ENCODE results near the gene HSPH1.
"Not testable (repeated sequence)": the region's sequence is repeated elsewhere in the genome, so short reads cannot be mapped to it uniquely, and the experiment has no call there.

Gene HSPH1

GRCh38 chr13:31192306-31192705 lies 30.6 kb upstream of the HSPH1 start:
- no peak overlapping the region for H3K27ac ChIP-seq
- TF ChIP-seq ZFX (IDR thresholded peaks at IDR 0.05; ENCODE audit: borderline replicate concordance) (no peak), CTCF (IDR thresholded peaks at IDR 0.05) (no peak)

GRCh38 chr13:31191748-31192147 lies 30.0 kb upstream of the HSPH1 start:
- H3K27ac ChIP-seq, result no peak overlapping the region
- TF ChIP-seq ZFX (IDR thresholded peaks at IDR 0.05; ENCODE audit: borderline replicate concordance) (no peak), CTCF (IDR thresholded peaks at IDR 0.05) (no peak)

DNA sequence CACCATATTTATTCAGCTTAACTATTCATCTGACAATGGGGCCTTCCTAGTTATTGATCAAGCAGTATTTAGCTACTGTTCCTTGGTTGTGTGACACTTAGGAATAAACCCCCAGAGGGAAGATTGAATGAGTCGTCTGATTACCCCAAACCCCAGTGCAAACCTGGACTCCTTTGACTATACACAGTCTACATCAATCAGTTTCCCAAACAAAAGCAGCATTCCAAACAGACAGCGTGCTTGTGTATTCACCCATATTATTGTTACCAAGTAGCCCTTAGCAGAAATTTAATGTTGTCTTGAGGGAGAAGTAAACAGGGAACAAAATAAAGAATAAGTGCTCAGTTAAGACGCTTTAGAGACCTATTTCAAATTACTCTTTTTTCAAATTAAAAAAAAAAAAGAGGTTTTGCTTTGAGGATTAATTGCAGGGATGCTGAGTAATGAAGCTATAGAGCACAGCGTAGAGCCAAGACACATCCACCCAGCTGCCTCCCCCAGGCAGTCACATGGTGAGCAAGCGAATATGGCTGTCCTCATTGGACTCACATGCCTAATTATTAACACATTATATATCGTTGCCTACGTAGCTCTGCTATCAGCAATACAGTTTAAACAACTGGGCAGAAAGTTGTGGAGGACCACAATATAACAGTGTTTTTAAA lies 23.4 kb upstream of the HSPH1 start:
- H3K27ac ChIP-seq, result no peak overlapping the region
- TF ChIP-seq ZFX (IDR thresholded peaks at IDR 0.05; ENCODE audit: borderline replicate concordance), result no peak
- no peak for TF ChIP-seq CTCF (IDR thresholded peaks at IDR 0.05)

DNA sequence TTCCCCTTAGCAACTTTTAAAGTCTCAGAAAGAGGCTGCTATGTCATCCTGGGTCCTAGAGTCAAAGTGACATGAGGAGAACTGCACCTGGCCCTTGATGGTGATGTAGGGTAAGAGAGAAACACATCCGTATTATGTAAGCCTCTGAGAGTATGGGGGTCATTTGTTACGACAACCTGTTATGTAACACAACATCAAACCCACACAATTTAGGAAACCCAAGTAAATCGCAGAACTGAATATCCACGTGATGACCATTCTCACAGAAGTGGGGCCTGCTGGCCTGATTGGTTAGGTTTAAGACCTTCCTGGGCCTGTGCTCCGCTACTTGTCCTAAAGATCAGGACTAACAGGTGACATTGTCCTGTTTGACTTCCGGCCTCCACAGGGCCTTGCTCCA lies 22.7 kb upstream of the HSPH1 start:
- H3K27ac ChIP-seq, result no peak overlapping the region
- TF ChIP-seq ZFX (IDR thresholded peaks at IDR 0.05; ENCODE audit: borderline replicate concordance) (no peak), CTCF (IDR thresholded peaks at IDR 0.05) (no peak)

DNA sequence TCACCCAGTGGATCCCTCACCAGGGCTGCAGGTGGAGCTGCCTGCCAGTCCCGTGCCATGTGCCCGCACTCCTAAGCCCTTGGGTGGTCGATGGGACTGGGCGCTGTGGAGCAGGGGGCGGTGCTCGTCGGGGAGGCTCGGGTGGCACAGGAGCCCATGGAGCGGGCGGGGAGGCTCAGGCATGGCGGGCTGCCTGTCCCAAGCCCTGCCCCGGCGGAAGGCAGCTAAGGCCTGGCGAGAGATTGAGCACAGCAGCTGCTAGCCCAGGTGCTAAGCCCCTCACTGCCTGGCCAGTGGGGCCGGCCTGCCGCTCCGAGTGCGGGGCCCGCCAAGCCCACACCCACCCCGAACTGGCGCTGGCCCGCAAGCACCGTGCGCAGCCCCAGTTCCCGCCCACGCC lies 21.3 kb upstream of the HSPH1 start:
- TF ChIP-seq CTCF (IDR thresholded peaks at IDR 0.05) (no peak), ZFX (IDR thresholded peaks at IDR 0.05; ENCODE audit: borderline replicate concordance) (no peak)
- H3K27ac ChIP-seq, result no peak overlapping the region

- TF ChIP-seq ZFX (IDR thresholded peaks at IDR 0.05; ENCODE audit: borderline replicate concordance) (no peak), CTCF (IDR thresholded peaks at IDR 0.05) (no peak)
- H3K27ac ChIP-seq, result no peak overlapping the region
Measured at GRCh38 chr13:31179754-31180153, 18.1 kb upstream of the HSPH1 start.

DNA sequence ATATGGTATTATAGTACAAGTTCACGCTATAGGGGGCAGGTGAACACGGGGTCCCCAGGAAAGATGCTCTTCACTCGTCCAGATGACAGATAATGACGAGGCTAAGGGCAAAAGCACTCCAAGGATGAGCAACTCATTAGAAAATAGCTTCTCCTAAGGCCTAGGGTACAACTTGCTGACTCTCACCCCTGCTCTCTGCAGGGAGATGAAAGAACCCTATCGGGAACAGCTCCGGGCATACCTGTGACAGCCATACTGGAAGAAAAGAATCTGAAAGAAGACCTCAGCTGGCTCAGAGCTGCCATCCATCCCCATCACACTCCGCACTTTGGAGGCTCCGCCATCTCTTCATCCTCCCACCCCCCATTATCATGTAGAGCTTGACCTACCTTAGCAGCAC lies 17.5 kb upstream of the HSPH1 start:
- no peak for TF ChIP-seq CTCF (IDR thresholded peaks at IDR 0.05)
- no peak for TF ChIP-seq ZFX (IDR thresholded peaks at IDR 0.05; ENCODE audit: borderline replicate concordance)
- no peak overlapping the region for H3K27ac ChIP-seq

DNA sequence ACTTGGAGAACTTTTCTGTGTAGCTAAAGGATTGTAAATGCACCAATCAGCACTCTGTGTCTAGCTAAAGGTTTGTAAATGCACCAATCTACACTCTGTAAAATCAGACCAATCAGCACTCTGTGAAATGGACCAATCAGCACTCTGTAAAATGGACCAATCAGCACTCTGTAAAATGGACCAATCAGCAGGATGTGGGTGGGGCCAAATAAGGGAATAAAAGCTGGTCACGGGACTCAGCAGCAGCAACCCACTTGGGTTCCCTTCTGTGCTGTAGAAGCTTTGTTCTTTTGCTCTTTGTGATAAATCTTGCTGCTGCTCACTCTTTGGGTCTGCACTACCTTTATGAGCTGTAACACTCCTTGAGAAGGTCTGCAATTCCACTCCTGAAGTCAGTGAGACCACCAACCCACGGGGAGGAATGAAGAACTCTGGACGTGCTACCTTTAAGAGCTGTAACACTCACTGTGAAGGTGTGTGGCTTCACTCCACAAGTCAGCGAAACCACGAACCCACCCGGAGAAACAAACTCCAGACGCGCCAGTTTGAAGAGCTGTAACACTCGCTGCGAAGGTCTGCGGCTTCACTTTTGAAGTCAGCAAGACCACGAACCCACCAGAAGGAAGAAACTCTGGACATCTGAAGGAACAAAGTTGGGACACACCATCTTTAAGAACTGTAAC lies 16.2 kb upstream of the HSPH1 start:
- not testable (repeated sequence) for H3K27ac ChIP-seq

Data from 22Rv1 (cell line).